C4-2B (cell line): ENCODE results near the gene RASAL3.

ENCODE experiments used
- H3K27ac ChIP-seq: fragments of 450-650 bp; 2 replicates; pipeline ENCODE4 v1.5.1; 2017
- ZFX ChIP-seq: fragments of 450-650 bp; IDR thresholded peaks from 2 replicates; pipeline ENCODE4 v1.6.1; 2017
- TF ChIP-seq, protein P1 (sequence below): fragments of 450-650 bp; conservative IDR thresholded peaks from 2 replicates; pipeline ENCODE4 v1.5.1; 2017; ENCODE audit warnings: mild to moderate bottlenecking

Gene RASAL3

DNA sequence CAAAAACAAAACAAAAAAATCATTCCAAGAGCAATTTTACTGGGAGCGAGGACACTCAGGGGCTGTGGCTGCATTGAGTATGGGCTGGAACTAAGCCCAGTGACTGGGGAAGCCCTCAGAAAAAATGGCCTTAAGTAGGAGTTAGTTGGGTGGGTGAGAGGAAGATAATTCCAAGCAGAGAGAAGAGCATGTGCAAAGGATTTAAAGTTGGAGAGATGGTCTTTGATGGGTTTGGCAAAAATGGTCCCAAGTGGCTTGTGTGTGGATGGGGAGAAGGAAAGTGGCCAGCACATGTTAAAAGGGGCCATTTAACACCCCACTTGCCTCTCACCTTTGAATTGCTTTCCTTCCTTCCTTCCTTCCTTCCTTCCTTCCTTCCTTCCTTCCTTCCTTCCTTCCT, 37.3 kb upstream of the RASAL3 start:
- H3K27ac ChIP-seq: no peak overlapping the region
- TF ChIP-seq, protein P1, sequence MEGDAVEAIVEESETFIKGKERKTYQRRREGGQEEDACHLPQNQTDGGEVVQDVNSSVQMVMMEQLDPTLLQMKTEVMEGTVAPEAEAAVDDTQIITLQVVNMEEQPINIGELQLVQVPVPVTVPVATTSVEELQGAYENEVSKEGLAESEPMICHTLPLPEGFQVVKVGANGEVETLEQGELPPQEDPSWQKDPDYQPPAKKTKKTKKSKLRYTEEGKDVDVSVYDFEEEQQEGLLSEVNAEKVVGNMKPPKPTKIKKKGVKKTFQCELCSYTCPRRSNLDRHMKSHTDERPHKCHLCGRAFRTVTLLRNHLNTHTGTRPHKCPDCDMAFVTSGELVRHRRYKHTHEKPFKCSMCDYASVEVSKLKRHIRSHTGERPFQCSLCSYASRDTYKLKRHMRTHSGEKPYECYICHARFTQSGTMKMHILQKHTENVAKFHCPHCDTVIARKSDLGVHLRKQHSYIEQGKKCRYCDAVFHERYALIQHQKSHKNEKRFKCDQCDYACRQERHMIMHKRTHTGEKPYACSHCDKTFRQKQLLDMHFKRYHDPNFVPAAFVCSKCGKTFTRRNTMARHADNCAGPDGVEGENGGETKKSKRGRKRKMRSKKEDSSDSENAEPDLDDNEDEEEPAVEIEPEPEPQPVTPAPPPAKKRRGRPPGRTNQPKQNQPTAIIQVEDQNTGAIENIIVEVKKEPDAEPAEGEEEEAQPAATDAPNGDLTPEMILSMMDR: no peak
- no peak for TF ChIP-seq ZFX

DNA sequence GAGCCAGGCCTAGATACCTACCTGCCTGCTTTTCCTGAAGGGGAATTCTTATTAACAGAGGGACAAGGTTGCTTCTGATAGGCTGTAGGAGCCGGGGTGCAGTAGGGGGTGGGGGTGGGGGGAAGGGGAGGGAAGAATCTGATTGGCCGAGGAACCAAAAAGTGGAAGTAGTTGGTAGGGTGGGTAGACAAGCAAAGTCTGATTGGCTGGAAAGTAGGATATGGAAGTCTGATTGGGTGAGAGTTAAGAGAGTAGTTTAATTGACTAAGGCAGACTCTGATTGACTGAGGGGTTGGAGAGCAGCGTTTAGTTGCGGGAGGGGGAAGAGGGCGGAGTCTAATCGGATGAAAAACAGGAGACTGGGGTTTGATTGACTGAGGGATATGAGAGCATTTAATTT, 34.6 kb upstream of the RASAL3 start:
- peak overlapping the region; percentile 12; the same call in 1 of the 2 replicates for H3K27ac ChIP-seq

DNA sequence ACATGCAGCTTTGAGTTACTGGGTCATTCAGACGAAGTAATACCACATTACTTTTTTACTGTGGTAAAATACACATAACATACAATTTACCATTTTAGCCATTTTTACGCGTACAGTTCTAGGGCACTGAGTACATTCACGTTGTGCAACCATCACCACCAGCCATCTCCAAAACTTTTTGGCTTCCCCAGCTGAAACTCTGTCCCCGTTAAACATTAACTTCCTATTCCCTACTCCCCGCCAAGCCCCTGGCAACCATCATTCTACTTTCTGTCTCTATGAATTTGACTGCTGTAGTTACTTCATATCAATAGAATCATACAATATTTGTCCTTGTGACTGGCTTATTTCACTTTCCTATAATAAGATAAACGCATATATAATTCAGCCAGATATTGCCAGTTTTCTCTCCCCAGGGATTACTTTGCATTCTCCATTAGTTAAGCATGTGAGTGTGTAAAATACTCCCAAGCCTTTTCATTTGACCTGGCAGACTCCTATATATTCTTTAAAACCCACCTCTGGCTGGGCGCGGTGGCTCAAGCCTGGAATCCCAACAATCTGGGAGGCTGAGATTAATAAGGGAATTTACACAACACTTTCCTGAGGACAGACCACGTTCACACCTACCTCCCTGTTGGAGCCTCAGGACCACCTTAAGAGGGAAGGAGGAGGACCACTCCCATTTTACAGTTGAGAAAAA, 34.0 kb upstream of the RASAL3 start:
- peak overlapping the region; percentile 12; the same call in 1 of the 2 replicates for H3K27ac ChIP-seq
- no peak for TF ChIP-seq ZFX
- TF ChIP-seq, protein P1: no peak

More for the DNA sequence above, 34.6 kb upstream of the RASAL3 start:
- TF ChIP-seq, protein P1: no peak
- no peak for TF ChIP-seq ZFX

DNA sequence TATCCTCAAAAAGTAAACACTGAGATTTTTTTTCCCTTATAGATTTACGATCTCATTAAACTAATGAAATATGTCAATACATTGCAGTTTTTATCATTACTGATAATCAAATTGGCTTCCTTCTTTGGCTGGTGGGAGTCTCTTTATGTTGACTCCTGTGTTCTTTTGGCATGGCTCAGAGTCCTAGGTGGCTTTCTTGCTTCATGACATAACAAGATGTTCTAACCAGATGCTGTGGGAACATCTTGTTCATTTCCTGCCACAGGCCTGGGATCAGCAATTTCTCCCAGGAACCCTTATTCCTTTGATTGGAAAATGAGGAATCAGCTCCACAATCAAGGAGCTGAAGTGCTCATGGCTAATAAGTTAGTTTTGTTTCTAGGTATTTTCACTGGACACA, 30.8 kb upstream of the RASAL3 start:
- H3K27ac ChIP-seq: peak overlapping the region; percentile 79
- TF ChIP-seq, protein P1: no peak
- TF ChIP-seq ZFX: no peak

DNA sequence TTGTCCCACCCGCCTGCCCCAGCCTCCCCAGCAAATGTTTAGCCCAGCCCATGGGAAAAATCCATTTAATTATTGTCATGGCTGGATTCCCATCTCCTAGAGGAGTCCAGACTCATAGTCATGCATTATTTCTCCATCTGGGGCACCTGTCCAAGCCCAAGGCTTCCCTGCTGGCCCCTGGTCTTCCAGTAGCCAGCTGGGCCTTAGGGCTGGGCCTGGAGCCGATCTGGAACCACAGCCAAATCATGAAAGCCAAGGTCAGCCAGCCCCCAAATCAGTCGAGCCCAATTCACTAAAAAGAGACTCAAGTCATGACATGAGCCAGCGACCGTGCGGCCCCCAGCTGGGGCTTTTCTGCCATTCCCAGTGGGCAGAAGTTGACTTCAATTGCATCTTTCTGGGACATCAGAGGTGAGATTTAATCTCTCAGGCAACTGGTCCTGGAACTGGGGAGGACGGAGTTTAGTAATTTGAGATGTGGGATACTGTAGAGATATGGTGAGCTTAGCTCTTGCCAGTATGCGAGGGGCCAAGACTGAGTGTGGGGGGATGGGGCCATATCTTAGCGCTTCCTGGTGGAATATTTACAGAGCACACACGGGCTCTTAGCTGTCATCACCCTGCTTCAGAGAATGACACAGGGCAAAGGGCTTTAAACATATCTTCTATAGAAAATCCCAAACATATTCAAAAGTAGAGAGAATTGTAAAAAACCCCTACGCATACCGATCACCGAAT, 24.3 kb upstream of the RASAL3 start:
- TF ChIP-seq, protein P1: no peak
- TF ChIP-seq ZFX: no peak
- H3K27ac ChIP-seq: peak overlapping the region; percentile 9; the same call in 1 of the 2 replicates

DNA sequence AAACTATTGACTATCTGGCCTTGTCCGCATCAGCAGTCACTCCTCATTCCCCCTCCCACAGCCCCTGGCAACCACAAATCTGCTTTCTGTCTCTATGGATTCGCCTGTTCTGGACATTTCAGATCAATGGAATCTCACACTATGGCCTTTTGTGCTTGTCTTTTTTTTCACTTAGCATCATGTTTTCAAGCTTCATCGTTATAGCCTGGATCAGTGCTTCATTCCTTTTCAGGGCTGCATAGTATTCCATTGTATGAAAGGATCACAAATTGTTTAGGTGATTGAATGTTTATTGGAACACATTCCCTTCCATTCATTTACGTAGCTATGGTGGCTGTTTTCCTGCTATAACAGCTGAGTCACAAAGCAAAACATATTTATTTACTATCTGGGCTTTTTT, 22.7 kb upstream of the RASAL3 start:
- no peak for TF ChIP-seq ZFX
- TF ChIP-seq, protein P1: no peak
- H3K27ac ChIP-seq: no peak overlapping the region

DNA sequence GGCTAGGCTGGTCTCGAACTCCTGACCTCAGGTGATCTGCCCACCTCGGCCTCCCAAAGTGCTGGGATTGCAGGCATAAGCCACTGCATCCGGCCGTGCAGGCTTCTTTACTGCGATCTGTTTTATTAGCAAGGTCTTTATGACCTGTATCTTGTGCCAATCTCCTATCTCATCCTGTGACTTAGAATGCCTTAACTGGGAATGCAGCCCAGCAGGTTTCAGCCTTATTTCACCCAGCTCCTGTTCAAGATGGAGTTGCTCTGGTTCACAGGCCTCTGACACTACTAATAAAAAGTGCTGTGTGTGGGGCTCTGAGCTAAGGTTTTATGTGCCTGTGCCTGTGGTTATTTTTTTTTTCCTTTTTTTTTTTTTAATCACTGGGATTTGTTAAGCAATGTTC, 21.4 kb upstream of the RASAL3 start:
- peak overlapping the region; percentile 28 for H3K27ac ChIP-seq

DNA sequence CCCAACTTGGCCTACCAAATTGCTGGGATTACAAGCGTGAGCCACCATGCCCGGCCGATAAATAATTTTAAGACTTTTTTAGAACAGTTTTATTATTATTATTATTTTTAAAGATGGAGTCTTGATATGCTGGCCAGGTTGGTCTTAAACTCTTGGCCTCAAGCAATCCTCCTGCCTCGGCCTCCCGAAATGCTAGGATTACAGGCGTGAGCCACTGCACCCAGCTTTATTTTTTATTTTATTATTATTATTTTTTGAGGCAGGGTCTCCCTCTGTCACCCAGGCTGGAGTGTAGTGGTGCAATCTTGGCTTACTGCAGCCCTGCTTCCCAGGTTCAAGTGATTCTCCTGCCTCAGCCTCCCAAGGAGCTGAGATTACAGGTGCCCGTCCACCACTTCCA, 16.7 kb upstream of the RASAL3 start:
- peak overlapping the region; percentile 77 for H3K27ac ChIP-seq
